GM19438 (cell line): ENCODE data around the gene P4HTM.
A peak's percentile ranks its signal among the peaks of the same experiment; 100 is the strongest.
"Not testable (repeated sequence)": the region's sequence is repeated elsewhere in the genome, so short reads cannot be mapped to it uniquely, and the experiment has no call there.

Experiments
- ATAC-seq: cut with Tn5 transposase; IDR thresholded peaks from one replicate; pipeline ENCODE4 v1.9.1; 2021; ENCODE audit warnings: low read depth; ENCODE audit not compliant: unreplicated experiment

Gene P4HTM

GRCh38 chr3:49007068-49007770 is 17.2 kb downstream of the P4HTM start, which contains the start of gene WDR6:
WDR6 (plus strand) TSS chr3:49007391; CDS start chr3:49007432, 41 bp downstream.
- ATAC-seq: peak; percentile 89

GRCh38 chr3:49007771-49008528 is 17.9 kb downstream of the P4HTM start:
- peak; percentile 42 for ATAC-seq

- ATAC-seq: not testable (repeated sequence)
Measured at GRCh38 chr3:49008627-49009026, 18.6 kb downstream of the P4HTM start.

- ATAC-seq: no peak
Measured at GRCh38 chr3:49009396-49009795, 19.4 kb downstream of the P4HTM start.

- ATAC-seq: no peak
Measured at GRCh38 chr3:49012441-49013017, 22.5 kb downstream of the P4HTM start.

- no peak for ATAC-seq
Measured at GRCh38 chr3:49013113-49013737, 23.2 kb downstream of the P4HTM start.

- no peak for ATAC-seq
Measured at GRCh38 chr3:49013738-49014660, 24.0 kb downstream of the P4HTM start.

- ATAC-seq: no peak
Measured at GRCh38 chr3:49015072-49015471, 25.0 kb downstream of the P4HTM start.

- no peak for ATAC-seq
Measured at GRCh38 chr3:49015765-49016164, 25.7 kb downstream of the P4HTM start.

- no peak for ATAC-seq
Measured at GRCh38 chr3:49016414-49017228, 26.6 kb downstream of the P4HTM start.

GRCh38 chr3:49017229-49017970 is 27.4 kb downstream of the P4HTM start:
- ATAC-seq: no peak

- ATAC-seq: no peak
Measured at GRCh38 chr3:49017971-49018706, 28.1 kb downstream of the P4HTM start, which contains the start of gene DALRD3. DALRD3 (minus strand) TSS chr3:49018580; CDS start chr3:49018564, 16 bp downstream.

GRCh38 chr3:49018707-49019006 is 28.6 kb downstream of the P4HTM start:
- no peak for ATAC-seq

- no peak for ATAC-seq
Measured at GRCh38 chr3:49019941-49020329, 29.9 kb downstream of the P4HTM start.

GRCh38 chr3:49020330-49021212 is 30.5 kb downstream of the P4HTM start:
- ATAC-seq: no peak

GRCh38 chr3:49021213-49021812 is 31.3 kb downstream of the P4HTM start:
- ATAC-seq: peak; percentile 42
